DND-41 (cell line): ENCODE results near the gene ANKS1B.

Experiments
- CTCF ChIP-seq: IDR thresholded peaks from 2 replicates; pipeline ENCODE4 v1.5.1; 2012; ENCODE audit warnings: borderline replicate concordance, low read length, moderate library complexity, mild to moderate bottlenecking; ENCODE audit not compliant: poor library complexity, severe bottlenecking; ENCODE audit errors: extremely low read depth
- EZH2 ChIP-seq: IDR thresholded peaks from 3 replicates; pipeline ENCODE4 v1.6.1; 2012; ENCODE audit warnings: borderline replicate concordance, low read depth, mild to moderate bottlenecking, moderate library complexity, low read length, inconsistent platforms; ENCODE audit not compliant: severe bottlenecking

GRCh38 chr12:99709619-99710018 is 275.1 kb downstream of the ANKS1B start:
- TF ChIP-seq CTCF (no peak), EZH2 (no peak)
